Dermis microvascular lymphatic vessel endothelial cell (primary cell): ENCODE measurements around the gene CRIM1. TPM values are rescaled to one million over a fixed set of nuclear protein-coding genes. Genes with fewer than 3 reads are reported as not detected.

ENCODE experiments used
- DNase-seq, 2 donors: peaks; one replicate each; pipeline versions ENCODE4 v3.0.0 to v3.0.0-alpha.2; 2010; ENCODE audit warnings: low read depth in 2 of 2
- total RNA-seq: library from RNA; depleted of rRNA; stranded (reverse); fragments of >200 nt; gene quantifications from 2 replicates; pipeline ENCODE4 v1.2.1, GENCODE V29; 2014

CRIM1 gene
- total RNA-seq, 1 donor from 2014 or later: 375 TPM

DNA sequence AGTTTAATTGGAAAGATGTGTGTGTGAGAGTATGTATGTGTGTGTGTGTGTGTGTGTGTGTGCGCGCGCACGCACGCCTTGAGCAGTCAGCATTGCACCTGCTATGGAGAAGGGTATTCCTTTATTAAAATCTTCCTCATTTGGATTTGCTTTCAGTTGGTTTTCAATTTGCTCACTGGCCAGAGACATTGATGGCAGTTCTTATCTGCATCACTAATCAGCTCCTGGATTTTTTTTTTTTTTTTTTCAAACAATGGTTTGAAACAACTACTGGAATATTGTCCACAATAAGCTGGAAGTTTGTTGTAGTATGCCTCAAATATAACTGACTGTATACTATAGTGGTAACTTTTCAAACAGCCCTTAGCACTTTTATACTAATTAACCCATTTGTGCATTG is 194.4 kb downstream of the CRIM1 start:
- no peak for DNase-seq

GRCh38 chr2:36553683-36554082 is 198.1 kb downstream of the CRIM1 start:
- peak in 1 of 2 donors; percentile 24 for DNase-seq

- no peak for DNase-seq
Observed at GRCh38 chr2:36554531-36554930, 199.0 kb downstream of the CRIM1 start.

DNA sequence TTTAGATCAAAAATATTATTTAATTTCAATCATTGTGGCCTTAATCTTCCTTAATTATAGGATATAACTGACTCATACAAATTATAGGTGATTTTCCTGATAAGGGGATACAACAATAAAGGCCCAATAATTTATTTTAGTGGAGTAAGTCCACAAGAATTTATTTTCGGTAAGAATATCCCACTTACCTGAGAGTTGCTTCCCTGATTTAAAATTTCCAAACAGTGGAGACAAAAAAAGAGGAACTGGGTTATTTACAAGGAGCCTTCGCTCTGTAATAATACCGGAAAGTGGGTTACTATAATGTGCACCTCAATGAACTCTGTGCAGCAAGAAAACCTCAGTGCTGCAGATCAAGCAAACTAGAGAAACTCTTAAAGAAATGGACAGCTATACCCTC is 200.2 kb downstream of the CRIM1 start:
- no peak for DNase-seq

- DNase-seq: no peak
Observed at GRCh38 chr2:36556842-36557241, 201.3 kb downstream of the CRIM1 start.

GRCh38 chr2:36559221-36559942 is 203.8 kb downstream of the CRIM1 start:
- DNase-seq: no peak

GRCh38 chr2:36560726-36561125 is 205.1 kb downstream of the CRIM1 start:
- DNase-seq: no peak

DNA sequence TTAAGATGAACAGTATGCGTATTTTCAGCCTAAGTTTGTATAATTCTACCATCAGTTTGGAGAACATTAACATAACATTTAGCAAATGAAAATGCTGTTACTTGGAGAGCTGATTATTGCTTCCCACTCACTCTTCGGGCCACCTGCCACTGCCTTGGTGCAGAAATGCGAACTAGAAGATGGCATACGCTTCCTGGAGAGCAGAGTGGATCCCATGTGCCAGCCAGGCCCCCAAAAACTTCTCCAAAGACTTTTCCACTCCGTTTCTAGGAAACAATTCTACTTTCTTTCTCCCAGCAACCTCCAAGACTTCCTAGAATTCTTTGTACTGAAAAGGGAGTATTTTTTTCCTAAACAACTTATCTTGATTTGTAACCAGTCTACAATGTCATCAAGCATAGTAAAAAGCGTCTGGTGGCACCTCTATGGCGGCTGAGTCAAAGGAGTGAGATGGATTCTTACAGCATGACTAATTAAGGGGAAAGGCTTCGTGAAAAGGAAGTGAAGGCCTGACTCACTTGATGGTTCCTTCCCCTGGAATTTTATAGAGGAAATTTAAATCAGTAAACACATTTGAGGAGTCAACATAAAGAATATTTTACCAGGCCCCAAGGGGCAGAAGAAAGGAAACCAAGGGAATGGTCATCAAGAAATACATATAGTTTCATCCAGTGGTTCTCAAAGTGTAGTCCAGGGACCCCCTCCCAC is 205.8 kb downstream of the CRIM1 start:
- DNase-seq: peak; percentile 35 to 96

GRCh38 chr2:36562240-36562639 is 206.7 kb downstream of the CRIM1 start:
- DNase-seq: peak in 1 of 2 donors; percentile 61

GRCh38 chr2:36562973-36563532 is 207.5 kb downstream of the CRIM1 start:
- DNase-seq: peak; percentile 48 to 63

- peak; percentile 61 to 63 for DNase-seq
Observed at GRCh38 chr2:36564377-36564930, 208.9 kb downstream of the CRIM1 start.

GRCh38 chr2:36565712-36566111 is 210.1 kb downstream of the CRIM1 start:
- DNase-seq: peak in 1 of 2 donors; percentile 63

GRCh38 chr2:36566887-36567286 is 211.3 kb downstream of the CRIM1 start:
- no peak for DNase-seq

- no peak for DNase-seq
Observed at GRCh38 chr2:36567711-36568408, 212.3 kb downstream of the CRIM1 start.

- peak; percentile 56 to 90 for DNase-seq
Observed at GRCh38 chr2:36568516-36569246, 213.1 kb downstream of the CRIM1 start.

DNA sequence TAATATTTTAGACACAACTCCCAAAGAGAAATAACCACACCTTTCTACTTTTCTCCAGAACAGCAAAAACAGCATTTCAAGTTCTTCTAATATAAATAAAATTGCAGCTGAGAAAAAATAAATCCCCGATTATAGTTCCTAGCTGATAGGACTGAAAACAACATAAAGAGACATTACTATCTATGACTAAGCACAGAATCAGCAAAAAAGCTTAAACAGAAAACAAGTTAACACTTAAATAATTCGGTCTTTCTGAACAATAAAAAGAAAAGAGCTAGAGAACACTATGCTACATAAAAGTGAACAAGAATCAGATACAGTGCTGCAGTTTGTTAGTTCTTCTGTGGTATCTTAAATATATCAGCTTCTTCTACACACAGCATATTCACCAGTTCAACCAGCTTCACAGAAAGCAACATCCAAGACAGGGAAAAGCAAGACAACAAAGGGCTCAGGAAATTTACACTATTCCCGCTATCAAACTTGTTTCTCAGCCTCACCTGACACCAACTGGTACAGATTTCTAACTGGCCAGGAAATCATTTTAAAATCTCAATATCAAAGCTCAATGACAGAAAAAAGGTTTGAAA is 213.8 kb downstream of the CRIM1 start:
- no peak for DNase-seq

DNA sequence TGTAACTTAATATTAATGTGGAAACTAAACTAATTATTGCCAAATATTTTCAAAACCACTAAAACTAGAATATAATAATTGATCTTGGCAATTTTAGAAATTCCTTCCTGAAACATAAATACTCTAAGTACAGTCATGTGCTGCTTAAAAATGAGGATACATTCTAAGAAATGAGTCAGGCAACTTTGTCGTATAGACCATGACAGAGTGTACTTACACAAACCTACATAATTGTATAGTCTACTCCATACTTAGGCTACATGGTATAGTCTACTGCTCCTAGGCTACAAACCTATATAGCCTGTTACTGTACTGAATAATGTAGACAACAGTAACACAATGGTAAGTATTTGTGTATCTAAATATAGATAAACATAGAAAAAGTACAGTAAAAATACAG is 214.8 kb downstream of the CRIM1 start:
- DNase-seq: no peak

DNA sequence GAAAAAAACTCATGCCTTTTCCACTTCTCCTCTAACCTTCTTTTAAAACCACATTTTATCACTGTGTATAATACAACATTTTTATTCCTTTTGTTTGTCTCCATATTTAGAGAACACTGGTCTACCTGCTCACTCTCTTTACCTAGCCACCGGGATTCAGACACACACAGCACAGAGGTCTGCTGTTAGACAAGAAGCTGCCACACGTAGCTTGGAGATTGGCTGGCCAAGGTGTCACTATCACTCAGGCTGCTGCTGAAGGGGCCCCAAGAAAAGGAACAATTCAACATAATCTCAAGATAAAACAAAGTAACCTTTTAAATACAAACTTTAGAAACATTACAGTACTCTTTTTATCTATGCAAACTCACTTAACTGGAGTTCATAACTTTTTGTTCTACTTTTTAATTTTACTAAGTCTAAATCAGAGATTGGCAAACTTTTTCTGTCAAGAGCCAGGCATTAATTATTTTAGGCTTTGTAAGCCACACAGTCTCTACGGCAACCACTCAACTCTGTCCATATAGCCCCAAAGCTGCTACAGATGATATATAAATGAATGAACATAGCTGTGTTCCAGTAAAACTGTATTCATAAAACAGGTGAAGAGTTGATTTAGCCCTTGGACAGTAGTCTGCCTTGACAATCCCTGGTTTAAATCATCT is 216.6 kb downstream of the CRIM1 start:
- no peak for DNase-seq

DNA sequence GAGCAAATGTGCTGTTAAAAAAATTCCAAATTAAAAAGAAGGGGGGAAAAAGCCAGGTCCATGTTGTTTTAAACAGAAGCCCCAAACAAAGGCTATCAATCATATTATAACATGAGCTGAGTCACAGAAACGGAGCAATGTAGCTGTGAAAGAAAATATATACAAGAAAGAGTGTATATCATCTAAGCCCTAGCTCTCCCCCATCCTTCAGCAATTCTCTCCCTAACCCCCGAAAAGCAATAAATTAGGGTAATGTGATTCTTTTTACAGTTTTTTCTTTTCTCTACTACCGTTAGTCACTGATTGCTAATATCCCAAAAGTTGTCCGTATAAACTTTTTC is 217.1 kb downstream of the CRIM1 start:
- DNase-seq: no peak

DNA sequence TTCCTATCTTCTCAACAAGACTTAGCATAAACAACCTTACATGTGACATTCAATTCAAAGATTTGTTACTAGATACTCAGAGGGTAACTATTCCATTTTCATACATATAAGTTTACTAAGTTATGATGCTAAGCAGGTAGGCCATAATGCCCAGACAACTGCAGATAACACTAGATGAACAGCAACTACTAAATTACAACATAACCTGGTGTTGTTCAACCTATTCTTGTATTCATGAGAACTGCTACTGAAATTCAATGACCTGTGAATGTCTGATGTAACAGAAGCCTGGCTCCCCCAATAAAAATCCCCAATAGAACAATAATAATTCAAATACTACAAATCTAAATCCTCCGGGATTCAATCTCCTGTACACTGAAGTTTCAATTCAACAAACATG is 217.6 kb downstream of the CRIM1 start:
- no peak for DNase-seq
